Left cardiac atrium (tissue), 4 donors: Measurements from ENCODE around the gene STAG3. TPM values are rescaled to one million over a fixed set of nuclear protein-coding genes. Genes with fewer than 3 reads are reported as not detected.

Experiments used
- ATAC-seq, 2 donors: fragments of 200-7000 bp; cut with Tn5 transposase; one replicate each; pipeline ENCODE4 v1.9.1; 2020; ENCODE audit warnings: mild to moderate bottlenecking in 2 of 2, moderate library complexity in 2 of 2
- DNase-seq: peaks from one replicate; pipeline ENCODE4 v3.0.0-alpha.2; 2020
- intact Hi-C, 2 donors: fragments of 100-400 bp; cut with DNase I; formaldehyde crosslinking; loops; one replicate each; pipeline versions ENCODE4 v1.14.1 to v1.15.1; 2022 to 2023
- total RNA-seq, 2 donors: library from RNA; stranded (reverse); fragmentation: NEBNext Ultra II Directional; extraction: Animal tissue kit (Norgen Biotek cat#: 25700); gene quantifications; one replicate each; pipeline ENCODE4 v1.2.1, GENCODE V29; 2021
- donor health status: DM: no; HTN: yes; CAD: no.
- donor health status: DM: no; HTN: yes; CAD: no; lungs with severe emphysema.
- donor health status: DM: yes; HTN: yes; CAD: no.
- donor health status: Dilated cardiomyopathy.

The STAG3 gene
- total RNA-seq, 2 donors from 2014 or later, result 0.68 TPM; not detected in 1

DNA sequence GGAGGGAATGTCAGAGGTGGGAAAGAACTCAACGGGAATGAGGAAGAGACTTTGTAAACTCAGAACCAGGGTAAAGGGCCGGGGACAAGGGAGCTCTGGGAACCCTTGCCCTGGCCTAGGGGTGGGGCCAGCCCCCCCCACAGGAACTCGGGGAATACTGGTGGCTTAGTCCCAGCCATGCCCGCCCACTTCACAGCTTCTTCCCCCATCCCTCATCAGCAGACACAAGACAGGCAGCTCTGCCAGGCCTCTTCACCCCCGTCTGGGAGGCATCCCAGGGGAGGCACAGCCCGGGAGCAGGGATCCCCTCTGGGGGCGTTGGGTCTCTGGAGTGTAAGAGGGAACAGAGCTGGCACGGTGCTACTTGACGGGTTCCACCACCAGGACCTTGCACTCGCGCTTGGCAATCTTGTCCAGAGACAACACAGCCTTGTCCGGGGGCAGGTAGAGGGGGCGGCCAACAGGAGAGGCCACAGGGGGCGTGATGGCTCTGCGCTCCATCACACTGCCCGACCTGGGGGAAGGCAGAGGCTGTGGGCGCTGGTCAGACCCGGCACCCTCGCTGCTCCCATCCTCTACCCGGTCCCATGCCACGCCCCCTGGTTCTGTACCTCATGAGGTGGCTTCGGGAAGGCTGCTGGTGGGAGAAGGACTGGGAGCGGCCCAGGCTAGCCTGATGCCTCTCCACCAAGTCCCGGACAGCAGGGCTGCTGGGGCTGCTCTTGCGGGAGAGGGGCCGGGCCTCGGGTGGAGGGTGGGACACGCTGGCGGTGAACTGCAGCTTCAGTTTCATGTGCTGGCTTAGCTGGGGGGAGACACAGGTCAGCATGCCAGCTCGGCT is 22.8 kb upstream of the STAG3 start:
- no peak for ATAC-seq
- intact Hi-C loops, result no loop called here

DNA sequence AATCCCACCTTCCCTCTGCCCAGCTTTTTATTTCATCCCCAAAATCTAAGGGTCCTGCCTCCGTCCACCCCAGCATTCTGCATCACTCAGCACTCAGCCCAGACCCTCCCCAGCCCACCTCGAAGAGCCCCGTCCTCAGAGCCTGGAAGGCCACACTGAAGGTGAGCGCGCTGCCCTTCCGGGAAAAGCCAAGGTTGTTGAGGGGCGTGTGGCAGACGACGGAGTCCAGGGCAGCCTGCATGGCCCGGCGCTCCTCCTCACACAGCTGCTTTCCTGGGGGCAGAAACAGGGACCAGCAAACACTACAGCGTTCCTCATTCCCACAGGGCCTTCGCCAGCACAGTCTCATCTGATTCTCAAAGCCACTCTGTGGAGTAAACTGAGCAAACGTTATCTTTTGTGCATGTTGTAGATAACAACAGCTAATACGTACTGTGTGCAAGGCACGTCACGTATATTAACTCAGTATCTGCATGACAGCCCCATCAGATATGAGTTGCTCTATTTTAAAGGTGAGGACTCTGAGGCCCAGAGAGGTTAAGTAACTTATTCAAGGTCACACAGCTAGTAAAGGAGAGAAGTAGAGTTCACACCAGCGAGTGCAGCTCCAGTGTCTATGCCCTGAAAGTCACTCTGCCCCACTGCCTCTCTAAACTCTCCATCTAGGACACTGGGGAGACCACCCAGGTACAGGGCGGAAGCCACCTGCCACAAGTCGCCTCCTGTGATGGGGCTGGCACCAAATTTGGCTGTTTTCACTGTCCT is 22.0 kb upstream of the STAG3 start:
- DNase-seq, result no peak
- intact Hi-C loops, result no loop called here
- no peak for ATAC-seq

More for the DNA sequence above, 22.8 kb upstream of the STAG3 start:
- DNase-seq, result no peak

DNA sequence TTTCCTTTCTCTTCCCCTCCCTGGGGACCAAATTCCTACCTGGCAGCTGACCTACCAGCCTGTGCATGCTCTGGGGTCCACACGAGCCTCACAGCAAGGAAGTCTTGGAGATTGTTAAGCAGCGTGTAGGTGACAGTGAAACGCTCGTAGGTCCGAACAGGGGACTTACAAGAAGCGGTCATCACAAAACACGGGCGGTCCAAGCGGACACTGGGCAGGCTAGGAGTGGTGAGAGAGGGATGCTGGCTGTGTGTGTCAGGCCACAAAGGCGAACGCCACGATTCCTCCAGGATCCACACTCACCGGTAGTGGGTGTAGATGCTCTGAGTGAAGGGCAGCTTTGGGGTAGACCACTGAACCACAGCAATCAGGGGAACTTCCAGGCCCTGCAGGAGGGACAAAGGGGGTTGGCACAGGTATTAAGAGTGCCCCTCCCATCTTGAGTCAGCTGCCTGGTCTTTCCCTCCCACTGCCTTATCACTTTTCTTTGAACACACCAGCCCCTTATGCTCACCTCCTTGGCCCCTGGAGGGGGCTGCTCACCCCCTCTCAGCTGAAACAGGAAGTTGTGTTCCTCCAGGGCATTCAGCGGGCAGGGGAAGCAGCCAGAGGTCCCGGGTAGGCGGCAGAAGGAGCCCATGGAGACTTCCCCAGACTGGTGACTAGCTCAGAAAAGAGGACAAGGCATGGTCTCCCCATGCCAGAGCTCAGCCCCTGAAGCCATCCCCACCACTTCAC is 21.2 kb upstream of the STAG3 start:
- DNase-seq (no peak), ATAC-seq (no peak)
- intact Hi-C loops, result no loop called here

DNA sequence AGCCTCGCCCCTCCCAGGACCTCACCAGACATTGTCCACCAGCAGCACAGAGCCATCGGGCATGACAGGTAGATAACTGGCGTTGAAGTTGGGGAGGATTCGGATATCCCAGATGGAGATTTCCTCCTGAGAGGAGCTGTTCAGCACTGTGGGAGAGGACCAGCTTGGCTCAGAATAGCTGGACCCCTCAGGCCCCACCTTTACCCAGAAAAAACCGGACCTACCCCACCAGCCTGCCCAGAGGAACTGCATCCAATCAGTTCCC is 20.7 kb upstream of the STAG3 start:
- ATAC-seq (no peak), DNase-seq (no peak)
- intact Hi-C loops, result no loop called here

DNA sequence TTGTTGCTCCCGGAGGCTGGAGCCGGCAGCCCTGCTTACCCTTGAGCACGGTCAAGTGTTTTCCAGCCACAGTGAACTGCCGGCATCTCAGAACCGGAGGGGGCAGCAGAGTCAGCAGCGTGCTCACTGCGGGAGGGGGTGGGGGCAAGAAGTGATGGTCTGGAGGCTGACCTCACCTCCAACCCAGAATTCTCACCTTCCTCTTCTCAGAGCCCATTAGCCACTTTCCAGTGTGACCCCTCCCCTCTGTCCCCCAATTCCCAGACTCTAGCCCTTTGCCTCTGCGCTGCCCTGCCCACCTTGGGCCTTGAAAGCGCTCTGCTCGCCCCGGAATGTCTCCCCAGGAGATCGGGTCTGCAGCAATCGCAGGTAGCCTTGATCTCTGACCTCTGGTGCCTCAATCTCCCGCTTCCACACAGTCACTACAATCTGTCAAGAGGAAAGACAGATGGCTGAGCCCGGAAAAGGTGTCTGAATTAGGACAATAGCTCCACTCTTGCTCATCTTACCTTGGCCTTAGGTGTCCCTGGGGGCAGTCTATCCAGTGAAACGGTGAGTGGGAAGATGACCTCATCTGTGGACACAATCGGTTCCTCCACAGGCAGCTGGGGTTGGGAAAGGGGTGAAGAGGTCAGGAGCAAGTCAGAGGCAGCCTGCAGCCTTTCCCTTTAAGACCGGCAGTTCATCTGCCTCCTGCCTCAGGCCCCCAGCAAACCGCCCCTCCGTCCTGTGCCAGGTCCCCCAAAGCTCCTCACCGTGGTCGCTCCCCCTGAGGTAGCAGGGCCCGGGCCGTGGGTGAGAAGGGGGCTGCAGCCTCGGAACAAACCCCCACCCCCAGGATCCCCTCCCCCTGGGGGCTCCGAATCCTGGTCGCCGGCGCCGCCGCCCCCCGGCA is 20.1 kb upstream of the STAG3 start:
- no peak for DNase-seq
- intact Hi-C loops, result no loop called here
- ATAC-seq, result peak; percentile 12 to 27

DNA sequence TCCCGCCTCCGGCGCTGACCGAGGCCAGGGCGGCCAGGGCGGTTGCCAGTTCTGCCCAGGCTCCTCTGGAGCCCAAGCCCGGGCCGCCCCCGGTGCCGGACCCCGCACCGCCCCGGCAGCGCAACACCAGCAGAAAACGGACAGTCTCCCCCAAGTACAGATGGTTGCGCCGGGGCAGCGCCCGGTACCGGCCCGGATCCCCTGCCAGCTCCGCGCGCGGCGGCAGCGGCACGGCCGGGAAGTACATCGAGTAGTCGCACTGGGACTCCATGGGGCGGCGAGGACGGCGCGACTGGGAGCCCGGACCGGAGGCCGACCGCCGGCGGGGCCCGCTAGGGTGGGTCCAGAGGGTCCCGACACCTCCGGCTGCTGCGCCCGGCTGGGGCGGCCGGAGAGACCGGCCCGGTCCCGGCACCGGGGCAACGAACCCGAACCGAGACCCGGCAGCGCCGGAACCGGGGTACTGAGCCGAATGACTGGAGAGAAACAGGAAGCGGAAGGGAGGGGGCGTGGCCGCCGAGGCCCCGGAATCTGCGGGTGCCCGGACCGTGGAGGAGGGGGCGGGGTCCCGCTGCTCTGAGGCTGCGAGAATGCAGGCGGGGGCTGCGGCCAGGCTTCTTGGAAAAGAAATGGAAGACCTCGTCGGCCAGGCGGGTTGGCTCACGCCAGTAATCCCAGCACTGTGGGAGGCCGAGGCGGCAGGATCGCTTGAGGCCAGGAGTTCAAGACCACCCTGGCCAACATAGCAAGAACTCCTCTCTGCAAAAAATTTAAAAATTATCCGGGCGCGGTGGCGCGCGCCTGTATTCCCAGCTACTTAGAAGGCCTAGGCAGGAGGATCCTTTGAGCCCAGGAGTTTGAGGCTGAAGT is 19.3 kb upstream of the STAG3 start, which contains the start of gene TRAPPC14:
Gene TRAPPC14, minus strand, starts transcription at position 495 of the 870 bp plus-strand sequence. Its CDS starts 224 bp downstream, at position 271.
- DNase-seq (peak; percentile 97), ATAC-seq (peak; percentile 93 to 97)
- intact Hi-C loops, result no loop called here

DNA sequence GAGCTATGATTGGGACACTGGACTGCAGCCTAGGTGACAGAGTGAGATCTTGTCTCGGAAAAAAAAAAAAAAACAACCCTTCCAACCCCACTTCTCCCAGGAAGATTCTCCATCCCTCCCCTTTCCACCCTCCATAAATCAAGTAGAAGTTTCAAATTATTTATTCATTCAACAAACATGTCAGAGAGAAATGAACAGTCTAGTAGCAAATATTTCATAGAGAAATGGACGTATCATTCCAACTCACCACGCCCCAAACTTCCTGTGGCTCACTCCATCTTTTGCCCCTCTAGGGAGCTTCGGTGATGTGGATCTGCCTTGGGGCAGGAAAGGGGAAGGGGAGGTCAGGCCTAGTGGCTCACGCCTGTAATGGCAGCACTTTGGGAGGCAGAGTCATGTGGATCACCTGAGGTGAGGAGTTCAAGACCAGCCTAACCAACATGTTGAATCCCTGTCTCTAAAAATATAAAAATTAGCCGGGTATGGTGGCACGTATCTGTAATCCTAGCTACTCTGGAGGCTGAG is 18.6 kb upstream of the STAG3 start:
- intact Hi-C loops, result no loop called here
- no peak for ATAC-seq
- DNase-seq, result no peak

DNA sequence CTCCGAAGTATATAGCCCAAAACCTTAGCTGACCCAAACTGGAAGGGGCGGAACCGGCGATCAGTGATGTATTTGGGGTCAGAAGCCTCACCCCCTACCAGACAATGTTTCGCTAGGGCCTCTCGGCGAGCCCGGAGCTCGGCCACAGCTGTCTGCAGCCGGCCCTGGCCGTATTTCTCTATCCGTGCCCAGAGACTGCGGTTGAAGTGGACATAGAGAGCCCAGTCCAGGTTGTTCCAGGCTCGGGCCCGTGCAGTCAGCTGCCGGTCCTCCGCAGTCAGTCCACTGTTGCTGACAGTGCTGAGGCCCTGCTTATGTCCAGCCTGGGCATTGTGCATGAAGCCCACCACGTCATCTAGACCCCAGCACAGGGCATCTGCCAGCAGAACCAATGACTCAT is 17.7 kb upstream of the STAG3 start:
- ATAC-seq (no peak), DNase-seq (no peak)
- intact Hi-C loops, result no loop called here

DNA sequence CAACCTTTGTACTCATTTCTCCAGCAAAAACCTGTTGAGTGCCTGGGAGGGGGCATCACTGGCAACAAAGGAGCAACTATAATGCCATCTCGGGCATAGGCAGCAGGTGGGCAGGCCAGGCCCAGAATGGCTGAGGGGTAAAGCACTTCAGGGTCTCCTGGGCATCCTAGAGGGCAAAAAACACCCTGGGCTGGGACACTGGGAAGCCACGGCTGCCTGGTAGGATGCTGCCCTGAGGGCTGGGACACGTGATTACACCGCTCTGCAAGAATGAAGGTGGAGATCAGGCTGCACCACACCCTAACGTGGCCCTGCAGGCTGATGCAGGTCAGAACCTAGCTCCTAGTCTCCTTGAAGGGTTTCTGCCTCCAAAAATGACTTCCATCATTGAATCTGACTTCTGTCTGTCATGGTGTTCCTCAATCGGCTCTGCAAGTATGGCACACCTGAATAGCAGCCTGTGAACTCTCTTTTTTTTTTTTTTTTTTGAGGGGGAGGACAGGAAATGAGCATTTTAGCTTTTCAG is 14.6 kb upstream of the STAG3 start:
- ATAC-seq (no peak), DNase-seq (no peak)
- intact Hi-C loops, result no loop called here

DNA sequence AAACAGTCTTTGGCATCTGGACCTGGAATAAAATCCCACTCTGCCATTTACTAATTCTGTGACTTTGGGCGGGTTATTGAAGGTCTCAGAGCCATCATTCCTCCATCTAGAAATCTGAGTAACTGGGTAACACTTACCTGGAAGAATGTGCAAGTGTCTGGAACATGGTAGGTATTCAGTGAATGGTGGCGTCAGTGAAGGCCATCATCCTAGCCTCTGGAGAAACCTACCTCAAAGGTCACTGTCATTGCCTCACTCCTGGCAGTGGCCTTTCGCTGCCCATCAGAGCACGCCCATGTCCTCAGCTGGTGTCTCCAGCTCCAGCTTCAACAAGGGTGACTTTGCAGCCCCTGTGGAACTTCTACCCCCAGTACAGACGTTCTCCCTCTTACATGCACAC is 13.8 kb upstream of the STAG3 start:
- no peak for ATAC-seq
- intact Hi-C loops, result no loop called here

DNA sequence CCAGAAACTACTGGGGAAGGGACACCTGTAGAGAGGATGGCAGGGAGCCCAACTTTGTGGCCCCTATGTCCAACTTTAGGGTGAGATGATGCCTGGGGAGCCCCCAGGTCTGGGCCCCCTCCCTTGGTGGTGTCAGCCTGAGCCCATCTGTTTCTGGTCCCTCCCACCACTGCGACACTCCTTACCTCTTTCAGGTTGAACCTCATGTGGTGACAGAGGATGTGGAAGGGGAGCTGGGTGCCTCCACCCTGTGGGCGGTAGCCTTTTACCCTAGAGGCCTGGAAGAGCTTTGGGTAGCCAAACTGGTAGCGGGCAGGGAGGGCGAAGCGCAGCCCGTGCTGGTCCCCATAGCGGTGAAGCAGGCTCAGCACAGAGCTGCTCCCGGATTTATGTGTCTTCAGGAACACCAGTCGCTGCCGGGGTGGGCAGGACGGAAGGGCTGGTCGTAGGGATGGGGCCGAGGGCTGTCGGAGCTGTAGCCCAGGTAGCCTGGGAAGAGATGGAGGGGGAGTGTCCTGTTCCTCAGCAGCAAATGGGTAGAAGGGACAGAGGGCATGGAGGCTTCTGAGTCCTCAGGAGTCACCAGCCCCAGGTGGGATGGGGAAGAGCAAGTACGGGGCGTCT is 11.3 kb upstream of the STAG3 start:
- DNase-seq, result no peak
- intact Hi-C loops, result no loop called here
- ATAC-seq, result no peak

More for the DNA sequence above, 13.8 kb upstream of the STAG3 start:
- no peak for DNase-seq

DNA sequence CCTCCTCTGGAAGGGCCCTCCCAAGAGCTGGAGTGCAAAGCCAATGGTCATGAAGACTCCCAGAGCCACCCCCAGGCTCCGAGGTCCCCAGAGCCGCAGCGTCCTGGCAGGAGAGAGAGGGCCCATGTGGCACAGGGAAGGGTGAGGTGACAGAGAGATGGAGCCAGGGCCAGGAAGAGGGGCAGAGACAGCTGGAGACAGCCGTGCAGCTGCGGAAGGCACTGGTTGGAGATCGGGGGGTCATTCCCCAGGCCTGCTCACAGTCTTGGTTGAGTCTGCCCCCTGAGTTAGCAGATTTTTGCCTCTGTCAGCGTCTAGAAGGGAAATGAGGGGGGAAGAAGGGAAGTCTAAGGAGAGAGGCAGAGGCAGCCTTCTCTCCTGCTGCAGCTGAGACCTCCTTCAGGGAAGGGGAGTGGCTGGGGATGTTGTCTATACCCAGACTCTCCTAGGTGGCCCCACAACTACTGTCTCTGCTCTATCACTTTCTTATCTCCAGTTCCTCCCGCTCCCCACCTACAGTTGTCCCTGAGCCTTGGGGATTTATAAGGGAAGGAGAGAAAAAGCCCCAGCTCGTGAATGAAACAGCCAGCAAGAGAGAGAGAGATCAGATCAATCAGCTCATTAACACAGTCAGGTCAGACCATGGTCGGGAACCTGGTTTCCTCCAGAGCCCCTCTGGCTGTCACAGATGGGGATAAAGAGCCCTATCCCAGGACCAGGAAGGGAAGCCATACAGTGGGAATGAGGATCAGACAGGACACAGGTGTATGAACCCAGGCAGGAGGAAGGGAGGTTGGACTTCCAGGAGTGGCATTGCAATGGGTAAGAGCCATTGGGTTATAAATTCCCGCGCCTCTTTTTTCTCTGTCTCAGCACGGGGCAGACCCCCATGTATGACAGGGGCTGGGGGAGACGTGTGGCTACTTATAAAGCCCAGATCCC is 10.5 kb upstream of the STAG3 start:
- ATAC-seq (peak in 1 of 2 donors; percentile 4), DNase-seq (no peak)
- intact Hi-C loops, result no loop called here

DNA sequence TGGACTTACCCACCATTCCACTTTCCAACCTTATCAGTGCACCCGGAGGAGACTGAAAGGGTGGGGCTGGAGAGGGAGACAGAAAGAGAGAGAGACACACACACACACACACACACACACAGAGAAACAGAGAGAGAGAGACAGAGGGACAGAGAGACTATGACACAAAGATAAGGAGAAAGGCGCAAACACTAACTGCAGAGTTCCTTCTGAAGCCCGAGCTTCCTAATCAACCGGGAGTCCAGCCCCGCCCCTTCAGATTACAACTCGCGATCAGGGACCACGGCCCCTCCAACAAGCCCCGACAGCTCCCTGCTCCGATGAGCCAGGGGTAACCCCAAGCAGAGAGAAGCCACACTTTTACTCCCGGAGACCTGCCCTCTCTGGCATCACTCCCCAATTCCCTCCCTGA is 9.8 kb upstream of the STAG3 start:
- no peak for DNase-seq
- intact Hi-C loops, result no loop called here

DNA sequence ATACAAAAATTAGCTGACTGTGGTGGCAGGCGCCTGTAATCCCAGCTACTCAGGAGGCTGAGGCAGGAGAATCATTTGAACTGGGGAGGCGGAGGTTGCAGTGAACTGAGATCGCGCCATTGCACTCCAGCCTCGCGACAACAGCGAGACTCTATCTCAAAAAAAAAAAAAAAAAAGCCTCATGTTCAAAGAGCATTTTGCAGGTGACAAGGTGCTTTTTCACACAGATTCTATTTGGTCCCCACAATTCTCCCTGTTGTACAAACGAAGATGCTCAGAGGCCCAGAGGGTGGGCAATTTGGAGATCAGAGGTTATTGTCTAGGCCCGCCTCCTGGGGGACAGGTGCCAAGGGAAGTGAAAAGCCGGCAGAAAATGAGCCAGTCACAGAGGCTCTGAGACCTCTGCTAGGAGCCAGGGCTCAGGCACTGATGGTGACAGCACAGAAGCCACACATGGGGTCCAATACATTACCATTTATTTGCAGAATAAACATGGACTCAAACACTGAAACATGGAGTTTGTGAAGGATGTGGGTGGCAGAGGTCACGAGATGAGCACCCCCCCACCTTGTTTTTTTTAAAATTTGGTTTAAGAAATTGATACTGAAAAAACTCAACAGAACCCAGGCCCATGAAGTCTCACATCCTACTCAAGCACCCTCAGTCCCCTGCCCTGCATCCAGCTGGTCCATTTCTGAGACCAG is 8.4 kb upstream of the STAG3 start:
- DNase-seq (no peak), ATAC-seq (no peak)
- intact Hi-C loops, result no loop called here

More for the DNA sequence above, 9.8 kb upstream of the STAG3 start:
- ATAC-seq, result peak; percentile 11 to 32

DNA sequence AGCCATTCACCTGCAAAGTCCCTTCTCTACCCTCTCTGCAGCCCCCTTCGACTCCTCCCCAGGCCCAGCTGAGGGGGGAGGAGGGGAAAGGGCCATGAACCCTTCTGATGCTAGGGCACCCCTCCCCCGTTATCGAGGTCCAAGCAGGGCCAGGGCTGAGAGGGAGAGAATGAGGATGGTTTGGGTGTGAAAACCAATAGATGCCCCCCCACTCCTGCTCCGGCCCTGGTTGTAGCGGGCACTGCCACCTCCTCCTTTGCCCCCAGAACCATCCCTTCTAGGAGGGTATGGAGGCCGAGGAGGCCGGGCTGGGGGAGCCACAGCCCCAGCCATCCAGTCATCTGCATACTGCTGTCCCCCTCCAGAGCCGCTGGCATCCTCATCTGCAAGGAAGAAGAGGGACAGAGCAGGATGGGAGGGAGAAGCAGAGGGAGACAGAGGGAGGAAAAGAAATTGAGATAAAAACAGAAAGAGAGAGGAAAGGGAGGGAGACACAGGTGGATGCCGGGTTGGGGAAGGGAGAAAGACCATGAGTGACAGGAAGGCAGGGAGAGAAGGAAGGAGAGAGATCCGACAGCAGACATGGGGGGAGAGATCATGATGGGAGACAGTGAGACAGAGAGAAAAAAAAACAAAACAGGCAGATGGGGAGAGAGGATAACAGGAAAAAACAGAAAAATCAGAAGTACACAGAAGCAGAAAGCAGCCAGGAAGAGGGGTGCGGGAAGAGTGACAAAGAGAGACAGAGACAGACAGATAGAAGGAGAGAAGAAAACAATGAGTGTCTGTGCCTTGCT is 7.4 kb upstream of the STAG3 start:
- intact Hi-C loops, result no loop called here
- DNase-seq (no peak), ATAC-seq (no peak)
